Measurements from ENCODE around the gene GSG1. TPM values are rescaled to one million over a fixed set of nuclear protein-coding genes. Genes with fewer than 3 reads are reported as not detected.
A peak's percentile ranks its signal among the peaks of the same experiment; 100 is the strongest.

Gene GSG1
- total and polyA plus RNA-seq, 4 donors, result not detected

DNA sequence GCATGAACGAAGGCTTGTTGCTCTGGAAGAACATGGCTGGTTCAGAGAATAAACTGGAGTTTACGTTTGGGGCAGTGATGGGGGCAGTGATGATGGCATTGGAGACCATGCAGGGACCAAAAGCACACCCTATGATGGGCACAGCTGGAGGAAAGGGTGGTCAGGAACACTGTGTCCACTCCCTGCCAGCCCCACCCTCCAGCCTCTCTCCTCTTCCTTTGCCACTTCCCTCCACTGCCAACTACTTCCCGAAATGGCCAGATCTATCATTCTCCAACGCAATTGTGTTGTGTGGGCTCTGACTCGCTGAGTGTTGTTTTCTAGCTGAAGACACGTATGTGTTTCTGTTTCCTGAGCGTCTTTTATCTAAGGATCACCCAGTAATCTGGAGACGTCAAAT is 39.3 kb upstream of the GSG1 start:
- no peaks in the 10 kb centered on the region for H3K36me3 ChIP-seq (ENCODE audit: control insufficient read depth in 4 of 4, insufficient read depth in 4 of 4, low read length in 4 of 4)
- H3K4me1 ChIP-seq (ENCODE audit: control insufficient read depth in 5 of 5, insufficient read depth in 5 of 5, low read length in 5 of 5), result peaks cover 0 to 38% (median 21%) of the 10 kb centered on the region in 5 donors
- H3K27me3 ChIP-seq (ENCODE audit: control insufficient read depth in 3 of 3, insufficient read depth in 3 of 3, low read length in 2 of 3), result no peaks in the 10 kb centered on the region
- TF ChIP-seq, protein P1, sequence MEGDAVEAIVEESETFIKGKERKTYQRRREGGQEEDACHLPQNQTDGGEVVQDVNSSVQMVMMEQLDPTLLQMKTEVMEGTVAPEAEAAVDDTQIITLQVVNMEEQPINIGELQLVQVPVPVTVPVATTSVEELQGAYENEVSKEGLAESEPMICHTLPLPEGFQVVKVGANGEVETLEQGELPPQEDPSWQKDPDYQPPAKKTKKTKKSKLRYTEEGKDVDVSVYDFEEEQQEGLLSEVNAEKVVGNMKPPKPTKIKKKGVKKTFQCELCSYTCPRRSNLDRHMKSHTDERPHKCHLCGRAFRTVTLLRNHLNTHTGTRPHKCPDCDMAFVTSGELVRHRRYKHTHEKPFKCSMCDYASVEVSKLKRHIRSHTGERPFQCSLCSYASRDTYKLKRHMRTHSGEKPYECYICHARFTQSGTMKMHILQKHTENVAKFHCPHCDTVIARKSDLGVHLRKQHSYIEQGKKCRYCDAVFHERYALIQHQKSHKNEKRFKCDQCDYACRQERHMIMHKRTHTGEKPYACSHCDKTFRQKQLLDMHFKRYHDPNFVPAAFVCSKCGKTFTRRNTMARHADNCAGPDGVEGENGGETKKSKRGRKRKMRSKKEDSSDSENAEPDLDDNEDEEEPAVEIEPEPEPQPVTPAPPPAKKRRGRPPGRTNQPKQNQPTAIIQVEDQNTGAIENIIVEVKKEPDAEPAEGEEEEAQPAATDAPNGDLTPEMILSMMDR (IDR thresholded peaks at IDR 0.05; ENCODE audit: control extremely low read depth, extremely low read depth), result no peak
- DNase-seq, result no peak
- no peak overlapping the region for H3K4me3 ChIP-seq
- no peak for ATAC-seq (ENCODE audit: insufficient read depth, low FRiP score)
- 81% methylated on average over 8 of the region's 8 CpGs for WGBS, 2 donors
- no peak overlapping the region for H3K27ac ChIP-seq (ENCODE audit: low read depth in 1 of 2, low read length in 1 of 2)
- H3K9ac ChIP-seq (ENCODE audit: insufficient read depth in 1 of 2, low read length in 2 of 2), result no peak overlapping the region
- H3K9me3 ChIP-seq (ENCODE audit: control insufficient read depth in 4 of 4, insufficient read depth in 3 of 4, low read length in 3 of 4), result no peaks in the 10 kb centered on the region

GRCh38 chr12:13141686-13142085 is 38.2 kb upstream of the GSG1 start:
- no peak overlapping the region for H3K9ac ChIP-seq (ENCODE audit: insufficient read depth in 1 of 2, low read length in 2 of 2)
- no peak overlapping the region for H3K27ac ChIP-seq (ENCODE audit: low read depth in 1 of 2, low read length in 1 of 2)
- no peak for DNase-seq
- 95 to 97% methylated on average over 5 of the region's 5 CpGs for WGBS, 2 donors
- no peaks in the 10 kb centered on the region for H3K27me3 ChIP-seq (ENCODE audit: control insufficient read depth in 3 of 3, insufficient read depth in 3 of 3, low read length in 2 of 3)
- TF ChIP-seq, protein P1 (IDR thresholded peaks at IDR 0.05; ENCODE audit: control extremely low read depth, extremely low read depth), result no peak
- H3K9me3 ChIP-seq (ENCODE audit: control insufficient read depth in 4 of 4, insufficient read depth in 3 of 4, low read length in 3 of 4), result no peaks in the 10 kb centered on the region
- no peak overlapping the region for H3K4me3 ChIP-seq
- peaks cover 0 to 27% (median 14%) of the 10 kb centered on the region in 5 donors for H3K4me1 ChIP-seq (ENCODE audit: control insufficient read depth in 5 of 5, insufficient read depth in 5 of 5, low read length in 5 of 5)
- H3K36me3 ChIP-seq (ENCODE audit: control insufficient read depth in 4 of 4, insufficient read depth in 4 of 4, low read length in 4 of 4), result no peaks in the 10 kb centered on the region
- no peak for ATAC-seq (ENCODE audit: insufficient read depth, low FRiP score)

DNA sequence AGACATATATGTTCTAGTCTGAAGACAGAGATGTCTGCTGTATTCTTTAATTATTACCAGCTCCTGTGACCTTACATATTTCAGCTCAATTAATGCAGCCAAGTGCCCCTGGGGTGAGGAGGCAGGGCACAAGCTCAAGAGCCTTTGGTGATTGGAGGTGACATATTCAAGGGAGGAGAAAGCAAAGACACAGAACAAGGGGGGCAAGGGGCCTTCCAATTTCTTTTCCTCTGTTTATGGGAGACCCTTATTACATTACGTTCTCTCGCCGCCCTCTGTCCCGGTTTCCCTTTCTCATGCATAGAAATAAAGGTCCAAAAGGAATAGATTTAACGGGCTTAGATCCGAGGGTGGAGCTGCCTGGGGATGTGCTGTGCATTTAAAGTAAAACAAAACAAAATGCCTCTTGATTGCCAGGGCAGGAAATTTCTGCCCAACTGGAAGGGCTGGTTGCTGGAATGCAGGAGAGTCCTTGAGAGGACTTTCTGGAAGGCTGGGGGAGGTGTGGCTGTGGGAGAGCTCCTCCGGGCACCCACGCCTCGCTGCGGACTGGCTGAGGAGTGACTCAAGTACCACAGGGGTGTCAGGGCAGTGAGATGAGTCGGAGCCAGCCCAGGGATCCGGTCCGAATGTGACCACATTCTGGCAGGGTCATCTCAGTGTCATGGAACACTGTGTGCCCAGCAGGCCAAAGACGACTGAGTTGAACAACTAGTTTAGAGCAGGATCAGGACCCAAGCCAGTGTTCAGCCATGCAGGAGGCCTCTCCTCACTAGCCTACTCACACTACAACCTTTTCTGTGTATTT is 32.1 kb upstream of the GSG1 start:
- H3K4me3 ChIP-seq, result no peak overlapping the region
- 39 to 69% methylated on average over 14 of the region's 14 CpGs for WGBS, 2 donors
- H3K27ac ChIP-seq (ENCODE audit: low read depth in 1 of 2, low read length in 1 of 2), result peak overlapping the region in 1 of 2 donors; percentile 63
- no peaks in the 10 kb centered on the region for H3K9me3 ChIP-seq (ENCODE audit: control insufficient read depth in 4 of 4, insufficient read depth in 3 of 4, low read length in 3 of 4)
- TF ChIP-seq, protein P1 (IDR thresholded peaks at IDR 0.05; ENCODE audit: control extremely low read depth, extremely low read depth), result no peak
- peak overlapping the region in 1 of 2 donors; percentile 76 for H3K9ac ChIP-seq (ENCODE audit: insufficient read depth in 1 of 2, low read length in 2 of 2)
- no peaks in the 10 kb centered on the region for H3K36me3 ChIP-seq (ENCODE audit: control insufficient read depth in 4 of 4, insufficient read depth in 4 of 4, low read length in 4 of 4)
- DNase-seq (peak; percentile 70 to 84 (median 84)), ATAC-seq (ENCODE audit: insufficient read depth, low FRiP score) (peak; percentile 90)
- no peaks in the 10 kb centered on the region for H3K27me3 ChIP-seq (ENCODE audit: control insufficient read depth in 3 of 3, insufficient read depth in 3 of 3, low read length in 2 of 3)
- peaks cover 0 to 23% (median 4%) of the 10 kb centered on the region in 5 donors for H3K4me1 ChIP-seq (ENCODE audit: control insufficient read depth in 5 of 5, insufficient read depth in 5 of 5, low read length in 5 of 5)

All from lung (tissue), 12 donors.